ENCODE measurements around the gene SCCPDH. TPM values are rescaled to one million over a fixed set of nuclear protein-coding genes. Genes with fewer than 3 reads are reported as not detected.
A peak's percentile ranks its signal among the peaks of the same experiment; 100 is the strongest.

Gene SCCPDH
- total RNA-seq, 1 donor from 2014 or later = 9.3 TPM

DNA sequence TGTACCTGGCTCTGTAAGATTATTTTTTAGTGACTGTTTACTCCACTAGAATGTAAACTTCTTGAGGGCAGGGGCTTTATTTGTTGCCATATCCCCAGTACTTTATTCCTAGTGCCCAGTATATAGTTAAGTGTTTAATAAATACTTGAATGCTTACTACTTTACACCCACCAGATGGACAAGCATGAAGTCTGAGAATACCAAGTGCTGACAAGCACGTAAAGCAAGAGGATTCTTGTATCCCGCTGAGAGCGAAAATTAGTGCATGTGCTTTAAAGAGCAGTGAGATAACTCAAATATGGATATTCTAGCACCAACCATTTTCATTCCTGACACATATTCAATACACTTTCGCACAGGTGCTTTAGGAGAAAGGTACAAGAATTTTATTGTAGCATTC, 1.5 kb upstream of the SCCPDH start:
- intact Hi-C loops (cut with micrococcal nuclease) = no loop called here
- POLR2A ChIA-PET = no interaction called here
- H3K27ac Mint-ChIP-seq = no peak overlapping the region

DNA sequence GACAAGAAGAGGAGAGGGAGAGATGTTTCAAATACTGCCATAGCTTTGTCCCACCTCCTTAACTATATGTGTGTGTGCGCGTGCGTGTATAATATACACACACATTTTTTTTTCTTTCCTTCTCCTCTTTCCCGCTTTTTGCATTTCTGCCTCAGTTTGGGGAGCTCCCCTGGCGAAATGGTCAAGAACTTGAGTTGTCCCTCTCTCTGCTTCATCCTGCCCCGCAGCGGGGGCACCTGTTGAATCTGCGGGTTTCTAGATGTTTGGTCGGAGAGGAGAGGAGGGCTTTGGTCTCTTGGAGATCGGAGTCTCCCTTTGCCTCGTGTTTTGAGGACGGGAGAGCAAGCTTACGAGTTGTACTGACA, 504 bp downstream of the SCCPDH start:
- Mint-ChIP-seq H3K27ac (no peak overlapping the region), H3K27me3 (no peaks in the 10 kb centered on the region), H3K4me3 (peak overlapping the region; percentile 88), H3K9me3 (peaks cover 15% of the 10 kb centered on the region), H3K4me1 (peaks cover 14% of the 10 kb centered on the region), H3K36me3 (ENCODE audit: low read depth) (peaks cover 24% of the 10 kb centered on the region)
- TF ChIP-seq, protein P1, sequence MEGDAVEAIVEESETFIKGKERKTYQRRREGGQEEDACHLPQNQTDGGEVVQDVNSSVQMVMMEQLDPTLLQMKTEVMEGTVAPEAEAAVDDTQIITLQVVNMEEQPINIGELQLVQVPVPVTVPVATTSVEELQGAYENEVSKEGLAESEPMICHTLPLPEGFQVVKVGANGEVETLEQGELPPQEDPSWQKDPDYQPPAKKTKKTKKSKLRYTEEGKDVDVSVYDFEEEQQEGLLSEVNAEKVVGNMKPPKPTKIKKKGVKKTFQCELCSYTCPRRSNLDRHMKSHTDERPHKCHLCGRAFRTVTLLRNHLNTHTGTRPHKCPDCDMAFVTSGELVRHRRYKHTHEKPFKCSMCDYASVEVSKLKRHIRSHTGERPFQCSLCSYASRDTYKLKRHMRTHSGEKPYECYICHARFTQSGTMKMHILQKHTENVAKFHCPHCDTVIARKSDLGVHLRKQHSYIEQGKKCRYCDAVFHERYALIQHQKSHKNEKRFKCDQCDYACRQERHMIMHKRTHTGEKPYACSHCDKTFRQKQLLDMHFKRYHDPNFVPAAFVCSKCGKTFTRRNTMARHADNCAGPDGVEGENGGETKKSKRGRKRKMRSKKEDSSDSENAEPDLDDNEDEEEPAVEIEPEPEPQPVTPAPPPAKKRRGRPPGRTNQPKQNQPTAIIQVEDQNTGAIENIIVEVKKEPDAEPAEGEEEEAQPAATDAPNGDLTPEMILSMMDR (IDR thresholded peaks at IDR 0.05) = no peak
- CTCF ChIA-PET = interaction anchor here (0.9 kb wide), 1 partner anchor 1645 kb away, joined by 3 read pairs; no protein-coding TSS in a partner anchor
- POLR2A ChIA-PET = interaction anchor here (0.6 kb wide), 1 partner anchor 149 kb away, joined by 9 read pairs; no protein-coding TSS in a partner anchor
- ATAC-seq (ENCODE audit: low read depth) (no peak), DNase-seq (no peak)
- intact Hi-C loops (cut with micrococcal nuclease) = loop anchor here (2.0 kb wide), 1 partner anchor 26 kb away; no protein-coding TSS in a partner anchor

More for the DNA sequence above, 1.5 kb upstream of the SCCPDH start:
- Mint-ChIP-seq H3K36me3 (ENCODE audit: low read depth) (peaks cover 7% of the 10 kb centered on the region), H3K27me3 (no peaks in the 10 kb centered on the region), H3K4me3 (peak overlapping the region; percentile 53), H3K9me3 (peaks cover 4% of the 10 kb centered on the region), H3K4me1 (peaks cover 14% of the 10 kb centered on the region)
- DNase-seq = no peak
- CTCF ChIA-PET = no interaction called here
- TF ChIP-seq, protein P1 (IDR thresholded peaks at IDR 0.05) = no peak
- no peak for ATAC-seq (ENCODE audit: low read depth)

DNA sequence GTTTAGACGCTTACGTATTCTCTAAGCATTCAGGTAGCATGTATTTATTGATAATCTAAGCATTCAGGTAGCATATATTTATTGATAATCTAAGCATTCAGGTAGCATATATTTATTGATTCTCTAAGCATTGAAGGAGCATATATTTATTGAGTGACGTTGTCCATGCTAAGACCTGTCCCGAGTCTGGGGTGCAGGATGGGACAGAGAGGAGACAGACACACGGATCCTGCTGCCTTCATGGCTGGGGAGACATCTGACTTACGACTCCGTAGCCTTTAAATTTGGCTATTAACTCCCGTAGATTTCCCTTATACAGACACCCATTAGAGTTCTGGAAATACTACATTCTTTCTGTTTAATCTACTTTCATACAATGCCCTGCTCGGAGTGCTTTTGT, 982 bp downstream of the SCCPDH start:
- intact Hi-C loops (cut with micrococcal nuclease) = loop anchor here (2.0 kb wide), 1 partner anchor 26 kb away; no protein-coding TSS in a partner anchor
- H3K27ac Mint-ChIP-seq = no peak overlapping the region
- peak overlapping the region; percentile 88 for H3K4me3 Mint-ChIP-seq
- peaks cover 14% of the 10 kb centered on the region for H3K4me1 Mint-ChIP-seq
- ChIA-PET CTCF (no interaction called here), POLR2A (no interaction called here)
- no peak for ATAC-seq (ENCODE audit: low read depth)
- TF ChIP-seq, protein P1 (IDR thresholded peaks at IDR 0.05) = no peak
- DNase-seq = no peak
- peaks cover 29% of the 10 kb centered on the region for H3K36me3 Mint-ChIP-seq (ENCODE audit: low read depth)
- peaks cover 19% of the 10 kb centered on the region for H3K9me3 Mint-ChIP-seq
- H3K27me3 Mint-ChIP-seq = no peaks in the 10 kb centered on the region

DNA sequence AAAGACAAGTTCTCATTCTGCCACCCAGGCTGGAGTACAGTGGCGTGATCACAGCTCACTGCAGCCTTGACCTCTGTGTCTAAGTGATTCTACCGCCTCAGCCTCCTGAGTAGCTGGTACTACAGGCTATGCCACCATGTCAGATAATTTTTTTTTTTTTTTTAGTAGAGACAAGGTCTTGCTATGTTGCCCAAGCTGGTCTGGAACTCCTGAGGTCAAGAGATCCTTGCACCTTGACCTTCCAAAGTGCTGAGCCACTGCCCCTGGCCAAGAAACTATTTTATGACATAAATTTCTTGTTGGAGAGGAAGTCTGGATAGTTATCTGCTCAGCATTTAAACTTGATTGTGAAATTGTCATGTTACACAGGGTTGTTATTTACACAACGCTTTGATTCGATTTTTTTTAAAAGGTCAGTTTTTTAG, 2.1 kb downstream of the SCCPDH start:
- Mint-ChIP-seq H3K36me3 (ENCODE audit: low read depth) (peaks cover 38% of the 10 kb centered on the region), H3K4me3 (peak overlapping the region; percentile 4), H3K4me1 (peaks cover 14% of the 10 kb centered on the region), H3K27ac (no peak overlapping the region), H3K27me3 (no peaks in the 10 kb centered on the region), H3K9me3 (peaks cover 16% of the 10 kb centered on the region)
- ATAC-seq (ENCODE audit: low read depth) (no peak), DNase-seq (no peak)
- intact Hi-C loops (cut with micrococcal nuclease) = no loop called here
- ChIA-PET CTCF (no interaction called here), POLR2A (no interaction called here)
- TF ChIP-seq, protein P1 (IDR thresholded peaks at IDR 0.05) = no peak

DNA sequence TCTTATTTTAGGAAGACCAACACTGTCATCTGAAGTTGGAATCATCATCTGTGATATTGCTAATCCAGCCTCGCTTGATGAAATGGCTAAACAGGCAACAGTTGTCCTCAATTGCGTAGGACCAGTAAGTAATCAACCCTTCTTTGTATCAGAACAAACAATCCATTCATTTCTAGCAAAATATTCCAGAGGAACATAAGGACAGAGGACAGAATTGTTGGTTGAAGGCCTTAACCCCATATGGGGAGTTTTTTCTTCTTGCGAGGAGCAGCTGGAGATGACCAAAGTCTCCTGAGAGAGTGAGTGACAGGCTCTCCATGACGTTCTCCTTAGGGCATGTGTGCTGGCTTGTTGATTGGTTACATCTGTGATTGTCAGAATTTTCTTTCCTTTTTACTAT, 2.7 kb downstream of the SCCPDH start:
- CTCF ChIA-PET = no interaction called here
- peaks cover 14% of the 10 kb centered on the region for H3K4me1 Mint-ChIP-seq
- no peak overlapping the region for H3K4me3 Mint-ChIP-seq
- no peak overlapping the region for H3K27ac Mint-ChIP-seq
- H3K36me3 Mint-ChIP-seq (ENCODE audit: low read depth) = peaks cover 43% of the 10 kb centered on the region
- H3K9me3 Mint-ChIP-seq = peaks cover 16% of the 10 kb centered on the region
- no peak for ATAC-seq (ENCODE audit: low read depth)
- intact Hi-C loops (cut with micrococcal nuclease) = no loop called here
- TF ChIP-seq, protein P1 (IDR thresholded peaks at IDR 0.05) = no peak
- POLR2A ChIA-PET = no interaction called here
- no peaks in the 10 kb centered on the region for H3K27me3 Mint-ChIP-seq
- DNase-seq = no peak

Data from activated B cell treated with CpG ODN at 0.5 μM for 24 hours (primary cell).